HG03045 (cell line): ENCODE results near the gene AVL9.
"Not testable (repeated sequence)": the region's sequence is repeated elsewhere in the genome, so short reads cannot be mapped to it uniquely, and the experiment has no call there.

Source experiments
- ATAC-seq: cut with Tn5 transposase; IDR thresholded peaks from one replicate; pipeline ENCODE4 v1.9.1; 2021; ENCODE audit warnings: mild to moderate bottlenecking, moderate library complexity; ENCODE audit not compliant: unreplicated experiment

AVL9 gene

DNA sequence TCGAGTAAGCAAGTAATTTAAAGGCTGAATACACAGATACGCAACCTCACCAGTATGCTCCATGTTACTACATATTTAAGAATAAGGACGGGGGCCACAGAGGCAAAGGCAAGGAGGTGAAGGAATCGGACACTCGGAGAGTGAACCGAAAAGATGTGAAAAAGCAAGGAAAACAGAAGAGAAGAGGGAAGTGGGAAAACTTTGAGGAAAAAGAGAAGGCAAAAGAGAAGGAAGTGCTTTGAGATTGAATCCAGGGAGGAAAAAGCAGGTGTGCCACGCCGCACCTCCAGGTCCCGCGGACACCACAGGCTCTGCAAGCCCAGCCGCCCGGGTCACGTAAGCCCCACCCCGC, 367 bp upstream of the AVL9 start:
- ATAC-seq = peak; percentile 3

DNA sequence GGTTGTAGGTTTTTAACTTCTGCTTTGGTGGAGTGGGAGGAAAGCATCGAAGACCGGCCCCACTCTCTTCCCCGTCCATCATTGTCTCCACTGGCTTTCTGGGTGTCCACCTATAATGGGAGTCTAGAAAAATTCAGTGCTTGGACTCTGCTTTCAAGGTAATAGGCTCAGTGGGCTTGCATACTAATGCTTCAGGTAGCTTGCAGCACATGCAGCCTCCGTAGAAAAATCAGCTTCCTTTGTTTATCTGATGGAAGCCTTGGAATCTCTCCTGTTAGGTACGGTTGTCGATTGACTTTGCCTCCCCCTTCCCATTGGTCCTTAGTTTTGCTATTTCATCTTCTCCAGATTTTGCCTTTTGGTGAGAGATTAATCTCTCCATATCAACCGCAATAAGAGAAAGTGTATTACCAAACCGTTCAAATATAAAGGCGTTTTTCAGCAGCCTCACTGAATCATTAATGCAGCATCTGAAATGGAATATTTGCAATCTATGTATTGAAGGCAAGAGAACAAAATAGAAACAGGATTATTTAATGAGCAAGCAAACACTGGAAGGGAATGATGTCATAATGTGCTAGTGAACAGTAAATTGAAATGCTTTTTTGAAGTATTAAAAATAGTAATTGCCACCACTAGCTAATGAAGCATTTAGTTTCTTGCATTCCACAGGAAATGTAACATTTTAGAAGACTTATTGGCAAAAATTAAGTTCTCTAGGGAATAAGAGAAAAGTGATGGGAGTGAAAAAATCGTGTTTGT, 944 bp downstream of the AVL9 start:
- no peak for ATAC-seq

DNA sequence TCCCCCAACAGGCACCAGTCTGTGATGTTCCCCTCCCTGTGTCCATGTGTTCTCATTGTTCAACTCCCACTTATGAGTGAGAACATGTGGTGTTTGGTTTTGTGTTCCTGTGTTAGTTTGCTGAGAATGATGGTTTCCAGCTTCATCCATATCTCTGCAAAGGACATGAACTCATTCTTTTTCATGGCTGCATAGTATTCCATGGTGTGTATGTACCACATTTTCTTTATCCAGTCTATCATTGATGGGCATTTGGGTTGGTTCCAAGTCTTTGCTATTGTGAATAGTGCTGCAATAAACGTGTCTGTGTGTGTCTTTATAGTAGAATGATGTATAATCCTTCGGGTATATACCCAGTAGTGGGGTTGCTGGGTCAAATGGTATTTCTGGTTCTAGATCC, 4.5 kb downstream of the AVL9 start:
- ATAC-seq = not testable (repeated sequence)

DNA sequence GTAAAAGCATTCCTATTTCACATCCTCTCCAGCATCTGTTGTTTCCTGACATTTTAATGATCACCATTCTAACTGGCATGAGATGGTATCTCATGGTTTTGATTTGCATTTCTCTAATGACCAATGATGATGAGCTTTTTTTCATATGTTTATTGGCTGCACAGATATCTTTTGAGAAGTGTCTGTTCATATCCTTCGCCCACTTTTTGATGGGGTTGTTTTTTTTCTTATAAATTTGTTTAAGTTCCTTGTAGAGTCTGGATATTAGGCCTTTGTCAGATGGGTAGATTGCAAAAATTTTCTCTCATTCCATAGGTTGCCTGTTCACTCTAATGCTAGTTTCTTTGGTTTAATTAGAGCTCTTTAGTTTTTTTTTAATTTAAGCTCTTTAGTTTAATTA, 4.9 kb downstream of the AVL9 start:
- not testable (repeated sequence) for ATAC-seq

DNA sequence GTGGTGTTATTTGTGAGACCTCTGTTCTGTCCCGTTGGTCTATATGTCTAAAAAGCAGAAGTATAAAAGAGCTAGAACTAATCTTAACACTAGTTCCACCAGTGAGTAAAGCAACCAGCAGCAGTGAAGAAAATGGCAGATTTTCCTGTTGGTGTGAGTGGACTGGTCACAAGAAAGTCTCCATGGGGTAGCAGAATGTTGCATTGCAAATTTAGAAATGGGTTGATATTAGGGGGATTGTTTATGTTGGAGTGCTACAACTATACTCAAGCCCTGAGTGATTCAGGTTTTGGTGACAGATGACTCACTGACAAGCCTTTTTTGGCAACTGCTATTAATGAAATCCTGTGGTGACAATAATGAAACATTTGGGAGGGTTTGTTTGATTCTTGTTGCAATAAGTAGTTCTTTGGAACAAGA, 5.6 kb downstream of the AVL9 start:
- ATAC-seq = peak; percentile 64

DNA sequence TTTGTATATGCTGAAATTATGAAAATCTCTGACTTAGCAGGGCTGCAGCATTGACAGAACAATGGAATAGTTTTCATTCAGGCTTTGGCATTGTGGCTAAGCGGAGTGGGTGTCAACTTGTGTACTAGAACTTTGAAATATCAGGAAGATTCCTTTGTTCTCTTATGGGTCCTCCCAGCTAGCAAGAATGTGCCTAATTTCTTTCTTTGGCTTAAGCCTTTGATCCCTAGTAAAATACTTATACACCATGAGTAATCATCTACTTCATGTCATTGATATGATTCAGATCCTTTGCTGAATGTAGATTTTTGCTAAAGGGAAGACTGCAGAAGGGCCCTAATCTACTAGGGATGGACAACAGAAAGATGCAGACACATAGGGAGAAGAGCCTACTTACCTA, 6.2 kb downstream of the AVL9 start:
- ATAC-seq = no peak

DNA sequence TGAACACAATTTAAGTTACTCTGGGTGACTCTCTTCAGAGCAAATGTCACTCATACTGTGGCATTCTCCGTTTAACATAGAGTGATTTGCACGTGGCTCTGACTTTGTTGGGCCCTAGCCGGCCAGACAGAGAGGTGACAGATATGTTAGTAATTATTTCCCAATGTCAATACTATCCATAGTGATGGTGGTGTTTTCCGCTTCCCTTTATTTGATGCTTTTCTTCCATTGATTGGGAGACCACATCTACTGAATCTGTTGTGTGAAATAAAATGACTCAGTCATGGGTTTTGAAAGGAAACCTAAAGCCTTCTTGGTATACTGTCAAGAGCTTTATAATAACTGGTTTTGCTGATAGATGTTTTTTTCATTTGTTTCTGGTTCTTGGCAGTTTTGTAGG, 7.4 kb downstream of the AVL9 start:
- no peak for ATAC-seq

DNA sequence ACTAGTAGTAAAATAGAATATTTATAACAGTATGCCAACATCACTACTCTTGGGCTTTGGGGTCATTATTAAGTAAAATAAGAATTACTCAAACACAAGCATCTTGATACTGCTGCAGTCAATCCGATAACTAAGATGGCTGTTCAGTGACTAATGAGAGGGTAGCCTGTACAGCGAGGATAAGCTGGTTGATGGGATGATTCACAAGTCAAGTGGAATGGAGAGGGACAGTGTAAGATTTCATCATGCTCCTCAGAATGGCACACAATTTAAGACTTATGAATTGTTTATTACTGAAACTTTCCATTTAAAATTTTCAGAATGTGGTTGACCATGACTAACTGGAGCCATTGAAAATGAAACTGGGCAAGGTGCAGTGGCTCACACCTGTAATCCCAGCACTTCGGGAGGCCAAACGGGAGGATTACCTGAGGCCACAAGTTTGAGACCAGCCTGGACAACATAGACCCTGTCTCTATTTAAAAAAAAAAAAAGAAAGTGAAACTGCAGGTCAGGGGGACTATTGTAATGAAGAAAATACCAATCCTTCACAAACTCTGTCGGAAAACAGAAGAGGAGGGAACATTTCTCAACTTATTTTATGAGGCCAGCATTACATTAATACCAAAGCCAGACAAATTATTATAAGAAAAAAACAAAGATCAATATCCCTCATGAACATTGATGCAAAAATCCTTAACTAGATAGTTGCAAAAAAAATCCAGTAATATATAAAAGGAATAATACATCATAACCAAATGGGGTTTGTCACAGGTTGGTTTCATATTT, 11.2 kb downstream of the AVL9 start:
- peak; percentile 60 for ATAC-seq

DNA sequence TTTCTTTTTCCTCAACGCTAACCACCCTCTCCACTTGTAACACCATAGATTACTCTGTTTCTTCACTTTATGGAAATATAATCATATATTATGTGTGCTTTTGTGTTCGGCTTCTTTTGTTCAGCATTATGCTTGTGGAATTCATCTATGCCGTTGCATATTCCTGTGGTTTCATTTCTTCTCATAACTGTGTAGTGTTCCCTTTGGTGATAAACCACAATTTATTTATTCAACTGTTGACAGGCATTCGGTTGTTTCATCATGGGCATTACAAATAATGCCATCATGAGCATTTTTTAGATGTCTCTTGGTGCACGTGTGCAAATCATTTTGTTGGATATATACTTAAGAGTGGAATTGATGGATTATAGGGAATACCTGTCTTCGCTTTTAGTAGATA, 12.1 kb downstream of the AVL9 start:
- ATAC-seq = no peak

DNA sequence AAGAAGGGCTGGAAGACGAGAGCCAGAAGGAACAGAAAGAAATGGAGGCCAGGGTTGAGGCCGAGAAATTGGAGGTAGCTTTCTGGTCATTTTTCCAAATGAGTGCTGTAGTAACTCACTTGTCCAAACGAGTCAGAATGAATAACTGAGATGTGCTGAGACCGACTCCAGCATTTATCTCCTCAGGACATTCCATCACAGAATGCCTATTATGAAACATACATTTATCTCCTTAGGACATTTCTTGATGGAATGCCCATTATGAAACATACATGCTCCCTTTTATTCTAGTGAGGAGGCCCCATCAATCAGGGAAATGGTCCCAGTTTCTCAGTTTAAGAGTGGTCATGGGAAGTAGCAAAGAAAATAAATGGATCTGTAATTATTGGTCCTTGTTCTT, 16.5 kb downstream of the AVL9 start:
- no peak for ATAC-seq

DNA sequence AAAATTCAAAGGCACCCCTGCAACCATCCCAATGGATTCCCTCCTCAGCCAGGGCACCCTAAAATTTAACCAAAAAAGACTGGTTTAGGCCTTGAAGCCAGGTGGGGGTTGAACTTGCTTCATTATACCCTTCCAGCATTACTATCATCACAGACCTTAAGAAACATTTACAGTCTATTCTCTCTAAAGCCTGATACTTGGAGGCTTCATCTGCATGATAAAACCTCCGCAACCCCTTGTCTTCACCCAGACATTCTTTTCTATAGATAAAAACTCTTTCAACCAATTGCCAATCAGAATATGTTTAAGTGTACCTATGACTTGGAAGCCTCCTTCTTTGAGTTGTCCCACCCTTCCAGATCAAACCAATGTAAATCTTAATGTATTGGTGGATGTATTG, 17.9 kb downstream of the AVL9 start:
- no peak for ATAC-seq

DNA sequence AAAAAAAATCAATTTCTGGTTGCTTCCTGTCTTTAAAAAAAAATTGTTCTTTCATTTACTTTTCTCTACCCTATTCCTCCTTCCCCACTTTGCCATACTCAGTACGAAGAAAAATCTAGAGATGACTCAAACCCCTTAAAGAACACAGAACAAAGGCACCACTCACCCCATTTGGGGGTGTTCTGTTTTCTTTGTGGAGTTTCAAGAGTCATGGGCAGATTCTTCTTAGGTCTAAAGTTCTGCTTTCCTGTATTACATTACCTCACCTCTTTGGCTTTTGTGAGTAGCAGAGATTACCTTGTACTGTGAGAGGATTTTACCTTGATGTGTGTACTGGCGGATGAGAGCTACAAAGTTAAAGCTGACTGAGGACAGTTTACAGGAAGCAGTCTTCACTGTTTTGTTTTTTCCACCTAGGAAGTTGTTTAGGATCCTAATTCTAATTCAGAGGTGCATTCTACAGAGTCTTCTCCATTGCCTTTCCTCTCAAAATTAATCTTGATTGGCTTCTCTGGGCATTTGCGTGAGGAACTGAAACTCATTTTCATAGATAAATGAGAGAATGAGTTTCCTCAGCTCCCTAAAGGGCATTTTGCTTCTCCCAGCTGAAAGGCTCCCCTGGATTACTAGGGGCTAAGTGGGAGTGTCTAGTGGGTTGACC, 20.7 kb downstream of the AVL9 start:
- peak; percentile 75 for ATAC-seq

DNA sequence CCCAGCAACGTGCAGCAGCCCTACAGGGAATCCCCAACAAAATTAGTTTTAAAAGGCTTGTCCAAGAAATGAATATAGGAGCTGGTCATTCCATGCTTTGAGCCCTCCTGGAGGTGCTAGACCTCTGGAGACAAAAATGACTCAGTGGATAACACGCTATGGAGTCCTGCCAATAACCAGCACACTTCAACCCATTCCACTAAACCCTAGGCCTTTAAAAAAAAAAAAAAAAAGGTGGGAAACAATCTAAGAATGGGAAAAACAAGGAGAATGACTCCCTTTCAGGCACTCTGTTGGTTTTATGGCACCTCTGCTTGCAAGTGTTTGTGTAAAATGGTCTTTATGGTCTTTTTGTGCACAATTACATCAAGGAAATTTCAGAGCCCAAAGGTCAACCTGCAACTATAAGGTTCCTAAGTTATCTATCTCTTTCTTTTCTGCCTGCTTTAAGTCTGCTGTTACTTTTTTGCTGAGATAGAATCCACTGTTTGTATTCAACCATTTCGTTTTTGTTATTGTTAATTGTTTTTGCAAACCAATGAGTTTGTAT, 21.3 kb downstream of the AVL9 start:
- ATAC-seq = no peak

DNA sequence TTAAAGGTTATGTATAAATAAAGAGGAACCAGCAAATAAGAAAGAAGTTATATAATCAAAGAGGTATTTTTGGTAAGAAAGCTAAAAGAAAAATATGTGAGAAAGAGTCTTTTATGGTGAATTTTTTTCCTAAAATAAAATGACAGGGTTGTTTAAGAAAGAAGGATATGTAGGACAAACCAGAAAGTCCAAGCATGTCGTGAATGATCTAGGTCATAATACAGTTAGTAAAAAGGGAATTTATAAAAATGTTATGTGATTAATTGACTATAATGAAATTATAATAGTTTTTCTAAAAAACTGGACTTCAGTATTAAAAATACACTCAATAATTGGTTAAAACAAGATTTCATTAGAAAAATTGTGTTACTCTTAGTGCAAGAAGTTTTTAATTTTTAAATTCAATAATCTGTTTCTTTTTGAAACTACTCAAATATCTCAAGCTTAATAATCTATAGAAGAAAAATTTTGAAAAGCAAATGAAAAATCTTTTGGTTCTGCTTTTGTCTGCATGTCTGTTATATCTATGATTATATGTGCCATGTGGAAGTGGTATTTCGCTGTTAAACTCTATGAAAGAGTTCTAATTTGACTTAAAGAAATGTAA, 23.3 kb downstream of the AVL9 start:
- no peak for ATAC-seq

DNA sequence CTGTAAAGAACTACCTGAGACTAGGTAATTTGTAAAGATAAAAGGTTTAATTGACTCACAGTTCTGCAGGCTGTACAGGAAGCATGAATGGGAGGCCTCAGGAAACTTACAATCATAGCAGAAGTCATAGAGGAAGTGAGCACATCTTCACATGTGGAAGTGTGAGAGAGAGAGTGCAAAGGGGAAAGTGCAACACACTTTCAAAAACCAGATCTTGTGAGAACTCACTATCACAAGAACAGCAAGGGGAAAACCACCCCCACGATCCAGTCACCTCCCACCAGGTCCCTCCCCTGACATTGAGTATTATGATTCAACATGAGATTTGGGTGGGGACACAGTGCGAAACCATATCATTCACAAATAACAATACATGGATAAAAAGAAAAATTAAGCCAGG, 24.5 kb downstream of the AVL9 start:
- no peak for ATAC-seq

DNA sequence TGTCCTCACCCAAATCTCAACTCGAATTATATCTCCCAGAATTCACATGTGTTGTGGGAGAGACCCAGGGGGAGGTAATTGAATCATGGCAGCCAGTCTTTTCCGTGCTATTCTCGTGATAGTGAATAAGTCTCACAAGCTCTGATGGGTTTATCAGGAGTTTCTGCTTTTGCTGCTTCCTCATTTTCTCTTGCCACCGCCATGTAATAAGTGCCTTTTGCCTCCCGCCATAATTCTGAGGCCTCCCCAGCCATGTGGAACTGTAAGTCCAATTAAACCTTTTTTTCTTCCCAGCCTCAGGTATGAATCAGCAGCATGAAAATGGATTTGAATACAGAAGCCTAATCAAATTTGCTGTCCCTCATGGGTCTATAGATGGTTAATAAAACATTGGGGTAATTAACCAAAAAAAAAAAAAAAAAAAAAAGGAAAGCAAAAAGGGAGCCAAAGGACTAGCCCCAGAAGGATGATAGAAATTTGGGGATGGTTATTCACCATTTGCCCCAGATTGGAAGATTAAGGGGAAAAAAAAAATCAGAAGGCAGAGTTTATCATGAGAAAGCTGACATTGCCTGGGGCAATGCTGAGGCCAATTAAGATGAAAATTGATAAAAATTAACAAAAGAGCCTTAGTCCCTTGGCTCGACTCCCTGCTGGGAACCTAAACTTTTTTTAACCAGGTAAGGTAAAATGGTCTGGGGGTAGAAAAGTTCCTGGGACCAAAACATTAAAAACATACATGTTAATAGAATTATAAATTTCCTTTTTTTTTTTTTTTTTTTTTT, 27.6 kb downstream of the AVL9 start:
- no peak for ATAC-seq

DNA sequence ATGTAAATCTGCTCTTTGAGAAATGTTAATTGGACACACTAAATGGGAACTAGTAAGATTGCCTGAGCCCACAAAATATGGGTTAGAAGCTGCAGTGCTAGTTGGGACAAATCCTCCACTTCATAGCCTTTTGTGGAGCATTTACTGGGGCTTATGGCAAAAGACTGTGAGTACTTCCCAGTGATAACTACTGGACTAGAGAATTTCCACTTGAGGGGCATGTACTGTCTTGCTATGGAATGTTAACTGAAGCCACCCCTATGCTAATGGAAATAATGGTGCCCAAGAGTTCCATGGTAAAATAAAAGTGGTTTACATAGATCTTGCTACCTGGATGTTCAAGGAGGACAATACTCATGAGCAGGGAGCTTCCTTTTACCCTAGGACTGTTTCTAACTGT, 29.3 kb downstream of the AVL9 start:
- no peak for ATAC-seq

DNA sequence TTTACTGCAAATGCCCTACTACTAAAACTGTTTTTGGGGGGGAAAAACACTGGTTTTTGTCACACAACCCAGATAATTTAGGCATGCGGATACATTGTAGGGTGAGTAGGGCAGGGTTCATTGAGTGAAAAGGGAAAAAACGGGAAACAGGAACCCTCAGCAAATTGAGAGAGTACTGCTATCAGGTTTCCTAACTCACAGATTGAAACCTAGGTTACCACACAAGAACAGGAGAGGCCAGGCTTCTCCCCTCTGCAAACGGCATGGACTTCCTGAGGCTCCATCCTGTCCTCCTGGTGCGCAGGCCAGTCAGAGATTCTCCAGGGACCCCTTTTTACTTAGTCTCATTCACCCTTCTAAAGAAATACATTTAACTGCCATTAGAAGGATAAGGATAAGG, 30.6 kb downstream of the AVL9 start:
- no peak for ATAC-seq

DNA sequence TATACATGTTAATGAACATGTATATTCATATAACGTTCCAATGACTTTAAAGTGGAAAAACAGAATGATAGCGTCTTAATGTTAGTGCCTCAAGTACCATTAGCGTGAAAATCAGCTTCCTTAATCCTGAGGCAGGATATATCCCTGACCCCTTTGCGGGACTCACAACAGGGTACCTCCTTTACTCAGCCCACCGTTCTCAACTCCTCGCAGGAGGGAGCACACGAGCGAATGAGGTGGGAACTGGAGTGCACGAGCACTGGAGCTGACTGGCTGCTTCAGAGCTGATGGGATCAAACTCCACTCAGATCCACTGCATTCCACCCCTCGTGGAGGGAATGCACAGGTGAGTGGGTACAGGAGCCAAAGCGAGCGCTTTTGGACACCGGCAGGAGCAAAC, 36.1 kb downstream of the AVL9 start:
- no peak for ATAC-seq

DNA sequence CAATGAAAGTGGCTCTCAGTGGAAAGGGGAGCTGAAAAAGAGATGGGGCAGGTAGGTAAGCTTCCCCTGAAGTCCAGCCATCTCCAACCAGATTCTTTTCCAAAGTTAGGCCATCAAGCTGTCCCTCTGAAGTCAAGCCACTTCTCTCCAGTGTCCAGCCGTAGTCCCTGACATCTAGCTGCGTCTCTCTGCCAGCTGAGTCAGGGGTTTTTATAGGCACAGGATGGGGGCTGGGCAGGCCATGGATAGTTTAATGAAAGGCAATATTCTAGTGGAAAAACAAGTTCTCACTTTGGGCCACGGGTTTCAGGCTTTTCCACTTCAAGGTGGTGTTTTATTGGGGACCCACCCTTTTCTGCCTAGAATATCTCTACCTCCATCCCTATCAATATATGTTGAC, 36.8 kb downstream of the AVL9 start:
- no peak for ATAC-seq

DNA sequence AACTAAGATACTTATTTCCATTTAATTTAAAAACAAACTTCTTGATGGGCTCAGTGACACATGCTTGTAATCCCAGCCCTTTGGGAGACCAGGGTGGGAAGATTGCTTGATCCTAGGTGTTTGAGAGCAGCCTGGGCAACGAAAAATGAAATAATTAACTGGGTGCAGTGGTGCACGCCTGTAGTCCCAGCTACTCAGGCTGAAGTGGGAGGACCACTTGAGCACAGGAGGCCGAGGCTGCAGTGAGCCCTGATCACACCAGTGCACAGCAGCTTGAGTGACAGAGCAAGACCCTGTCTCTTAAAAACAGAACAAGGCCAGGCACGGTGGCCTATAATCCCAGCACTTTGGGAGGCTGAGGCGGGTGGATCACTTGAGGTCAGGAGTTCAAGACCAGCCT, 37.4 kb downstream of the AVL9 start:
- no peak for ATAC-seq
